Psoas muscle (tissue), 8 donors: ENCODE results near the gene EFHB. TPM values are rescaled to one million over a fixed set of nuclear protein-coding genes. Genes with fewer than 3 reads are reported as not detected.
"Not testable (repeated sequence)": the region's sequence is repeated elsewhere in the genome, so short reads cannot be mapped to it uniquely, and the experiment has no call there.

Source experiments
- ATAC-seq, 4 donors: fragments of 200-7000 bp; cut with Tn5 transposase; one replicate each; pipeline ENCODE4 v1.9.1; 2020; ENCODE audit warnings: moderate library complexity in 3 of 4, mild to moderate bottlenecking in 2 of 4
- DNase-seq, 2 donors: peaks; one replicate each; pipeline ENCODE4 v3.0.0-alpha.2; 2020
- H3K27ac ChIP-seq: fragments of 200-600 bp; one replicate; pipeline ENCODE4 v1.8.0; 2022
- H3K27me3 ChIP-seq, 3 donors: fragments of 200-600 bp in 1 of 3; one replicate each; pipeline versions ENCODE4 v1.6.1 to v1.8.0; 2013 to 2022; ENCODE audit warnings: low read length in 2 of 3, mild to moderate bottlenecking in 2 of 3, moderate library complexity in 1 of 3; ENCODE audit not compliant: insufficient read depth in 3 of 3
- H3K36me3 ChIP-seq, 2 donors: fragments of 200-600 bp in 1 of 2; one replicate each; pipeline versions ENCODE4 v1.6.1 to v1.8.0; 2013 to 2022; ENCODE audit warnings: low read depth in 1 of 2, mild to moderate bottlenecking in 1 of 2, moderate library complexity in 1 of 2; ENCODE audit not compliant: insufficient read depth in 1 of 2
- H3K4me1 ChIP-seq: fragments of 200-600 bp; one replicate; pipeline ENCODE4 v1.8.0; 2022
- H3K4me3 ChIP-seq: fragments of 200-600 bp; one replicate; pipeline ENCODE4 v1.8.0; 2022; ENCODE audit warnings: mild to moderate bottlenecking
- H3K9me3 ChIP-seq: fragments of 200-600 bp; one replicate; pipeline ENCODE4 v1.8.0; 2022
- WGBS, 3 donors: extraction: QIAGEN DNeasy Blood & Tissue Kit; methylation state at CpG; one replicate each; pipeline versions ENCODE4 v1.1.6 to v1.1.7; 2013; 5-methylcytosine and 5-hydroxymethylcytosine counted together
- intact Hi-C, 2 donors: fragments of 100-400 bp; cut with DNase I; formaldehyde crosslinking; loops; one replicate each; pipeline versions ENCODE4 v1.11.0 to v1.14.2; 2022
- polyA plus RNA-seq, 3 donors: library from polyadenylated mRNA; stranded (reverse); fragments of 200-250 nt; gene quantifications; one replicate each; pipeline ENCODE4 v1.2.3, GENCODE V29; 2013
- total RNA-seq, 4 donors: library from RNA; stranded (reverse); fragmentation: NEBNext Ultra II Directional in 2 of 4; extraction: Animal tissue kit (Norgen Biotek cat#: 25700) in 2 of 4; gene quantifications; one replicate each; pipeline versions ENCODE4 v1.2.1 to v1.2.4, GENCODE V29; 2021 to 2023
- TF ChIP-seq, protein P1 (sequence below): fragments of 200-600 bp; IDR thresholded peaks from one replicate; pipeline ENCODE4 v1.8.0; 2022; ENCODE audit warnings: antibody characterized with exemption
- donor health status: healthy with polysubstance abuse.
- donor health status: DM: no; HTN: no; CAD: no; lungs with moderate emphysema.
- donor health status: Bipolar disorder and iron deficiency.
- donor health status: healthy.
- donor health status: DM: yes; HTN: yes; CAD: no.
- donor health status: DM: no; HTN: no; CAD: no.
- donor health status: DM: no; HTN: no; CAD: no.
- donor health status: DM: yes; HTN: yes; CAD: no.

EFHB gene
- total and polyA plus RNA-seq, 7 donors = 0.07 to 0.43 (median 0.28) TPM; not detected in 3

DNA sequence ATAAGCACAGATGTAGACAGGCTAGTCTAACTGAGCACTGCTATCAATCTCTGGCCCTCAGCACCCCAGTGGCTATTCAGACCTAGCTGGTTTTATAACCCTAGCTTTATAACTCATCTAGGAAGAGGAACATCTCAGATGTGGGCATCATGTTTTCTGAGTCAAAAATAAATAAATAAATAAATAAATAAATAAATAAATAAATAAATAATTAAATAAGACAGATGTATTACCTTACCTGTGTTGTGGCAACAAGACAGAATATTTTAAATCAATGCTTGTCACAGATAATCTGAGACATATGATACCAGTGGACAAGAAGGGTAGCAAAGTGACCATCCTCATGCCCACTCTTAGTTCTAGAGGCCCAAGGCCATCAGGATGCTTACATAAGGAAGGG, 52.2 kb downstream of the EFHB start:
- ATAC-seq = no peak
- TF ChIP-seq, protein P1, sequence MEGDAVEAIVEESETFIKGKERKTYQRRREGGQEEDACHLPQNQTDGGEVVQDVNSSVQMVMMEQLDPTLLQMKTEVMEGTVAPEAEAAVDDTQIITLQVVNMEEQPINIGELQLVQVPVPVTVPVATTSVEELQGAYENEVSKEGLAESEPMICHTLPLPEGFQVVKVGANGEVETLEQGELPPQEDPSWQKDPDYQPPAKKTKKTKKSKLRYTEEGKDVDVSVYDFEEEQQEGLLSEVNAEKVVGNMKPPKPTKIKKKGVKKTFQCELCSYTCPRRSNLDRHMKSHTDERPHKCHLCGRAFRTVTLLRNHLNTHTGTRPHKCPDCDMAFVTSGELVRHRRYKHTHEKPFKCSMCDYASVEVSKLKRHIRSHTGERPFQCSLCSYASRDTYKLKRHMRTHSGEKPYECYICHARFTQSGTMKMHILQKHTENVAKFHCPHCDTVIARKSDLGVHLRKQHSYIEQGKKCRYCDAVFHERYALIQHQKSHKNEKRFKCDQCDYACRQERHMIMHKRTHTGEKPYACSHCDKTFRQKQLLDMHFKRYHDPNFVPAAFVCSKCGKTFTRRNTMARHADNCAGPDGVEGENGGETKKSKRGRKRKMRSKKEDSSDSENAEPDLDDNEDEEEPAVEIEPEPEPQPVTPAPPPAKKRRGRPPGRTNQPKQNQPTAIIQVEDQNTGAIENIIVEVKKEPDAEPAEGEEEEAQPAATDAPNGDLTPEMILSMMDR = no peak
- H3K36me3 ChIP-seq = no peaks in the 10 kb centered on the region
- H3K4me3 ChIP-seq = no peak overlapping the region
- no peak overlapping the region for H3K27ac ChIP-seq
- DNase-seq = no peak
- no peaks in the 10 kb centered on the region for H3K27me3 ChIP-seq
- intact Hi-C loops = no loop called here
- no peaks in the 10 kb centered on the region for H3K9me3 ChIP-seq
- no peaks in the 10 kb centered on the region for H3K4me1 ChIP-seq

DNA sequence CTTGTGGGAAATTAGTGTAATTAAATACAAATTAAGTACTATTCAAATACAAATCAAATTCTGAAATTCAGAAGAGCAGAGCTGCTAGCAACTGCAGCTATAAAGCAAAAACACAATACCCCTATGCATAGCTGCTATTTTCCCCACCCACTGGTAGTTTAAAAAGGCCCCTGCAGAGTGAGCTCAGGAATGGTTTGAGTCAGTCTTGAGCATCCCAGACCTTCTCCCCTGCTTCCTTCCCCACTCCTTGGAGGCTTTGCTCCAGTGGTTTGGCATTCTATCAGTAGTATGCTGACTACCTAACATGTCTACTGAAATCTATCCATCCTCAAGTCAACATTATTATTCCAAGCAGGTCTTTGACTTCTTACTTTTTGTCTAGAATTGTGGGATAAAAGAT, 53.0 kb downstream of the EFHB start:
- Histone ChIP-seq H3K36me3 (no peaks in the 10 kb centered on the region), H3K27me3 (no peaks in the 10 kb centered on the region), H3K4me3 (no peak overlapping the region), H3K4me1 (no peaks in the 10 kb centered on the region), H3K9me3 (no peaks in the 10 kb centered on the region), H3K27ac (no peak overlapping the region)
- intact Hi-C loops = no loop called here
- TF ChIP-seq, protein P1 = no peak
- DNase-seq (no peak), ATAC-seq (no peak)

DNA sequence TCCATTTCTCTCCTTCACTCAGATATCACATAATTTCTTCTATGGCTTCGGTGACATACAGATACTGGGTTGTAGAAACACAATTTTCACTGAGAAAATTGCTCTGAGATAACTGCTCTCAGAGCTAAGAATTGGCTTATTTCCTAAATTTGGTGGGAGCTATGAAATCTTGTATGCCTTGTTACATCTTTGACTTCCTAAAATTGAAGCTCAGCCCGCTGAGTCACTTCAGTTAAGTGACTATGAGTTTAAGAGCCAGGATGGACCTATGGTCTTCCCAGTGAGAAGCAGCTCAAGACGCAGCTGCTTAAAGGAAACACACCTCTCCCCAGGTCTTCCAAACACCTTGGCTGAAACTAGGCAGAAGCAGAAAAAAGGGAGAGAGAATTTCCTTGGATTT, 56.4 kb downstream of the EFHB start:
- no peaks in the 10 kb centered on the region for H3K9me3 ChIP-seq
- no peak for DNase-seq
- no peak for ATAC-seq
- no peaks in the 10 kb centered on the region for H3K27me3 ChIP-seq
- no peak overlapping the region for H3K27ac ChIP-seq
- no peaks in the 10 kb centered on the region for H3K4me1 ChIP-seq
- H3K4me3 ChIP-seq = no peak overlapping the region
- H3K36me3 ChIP-seq = no peaks in the 10 kb centered on the region
- 62 to 78% (median 76%) methylated on average over 3 of the region's 3 CpGs for WGBS, 3 donors
- intact Hi-C loops = no loop called here
- TF ChIP-seq, protein P1 = no peak

DNA sequence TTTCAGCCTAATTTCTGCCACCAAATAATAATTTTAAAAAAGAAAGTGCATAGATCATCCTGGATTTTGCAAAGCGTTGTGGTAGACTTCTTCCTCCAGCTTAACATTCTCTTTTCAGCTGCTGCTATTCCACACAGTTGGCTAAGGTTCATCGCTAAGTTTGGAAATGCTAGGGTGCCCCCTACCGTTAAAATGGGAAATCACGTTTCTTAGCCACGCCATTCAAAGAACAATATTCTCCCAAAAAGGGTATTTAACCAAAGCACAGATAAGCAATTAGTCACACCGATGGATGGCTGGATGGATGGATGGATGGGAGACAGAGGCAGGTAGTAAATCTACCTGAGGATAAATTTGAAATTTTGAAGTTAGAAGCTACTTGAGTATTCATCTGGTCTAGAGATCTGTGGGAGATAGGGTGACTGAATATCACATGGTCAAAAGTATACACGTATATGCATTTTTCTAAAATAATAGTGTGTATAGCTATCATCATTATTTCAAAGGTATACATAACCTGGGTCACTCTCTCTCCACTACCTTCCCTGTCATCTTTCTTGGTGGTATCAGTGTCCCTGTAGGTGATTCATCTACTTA, 67.2 kb downstream of the EFHB start:
- no peak for DNase-seq
- Histone ChIP-seq H3K4me1 (no peaks in the 10 kb centered on the region), H3K27me3 (no peaks in the 10 kb centered on the region), H3K9me3 (no peaks in the 10 kb centered on the region), H3K27ac (no peak overlapping the region), H3K4me3 (no peak overlapping the region), H3K36me3 (no peaks in the 10 kb centered on the region)
- WGBS, 3 donors = 5 to 7% (median 6%) methylated on average over 7 of the region's 7 CpGs
- peak in 2 of 4 donors; percentile 55 to 71 for ATAC-seq
- TF ChIP-seq, protein P1 = peak; percentile 75
- intact Hi-C loops = loop anchor here (5.0 to 10.0 kb wide), 4 partner anchors 520 to 1020 kb away; no protein-coding TSS in a partner anchor

DNA sequence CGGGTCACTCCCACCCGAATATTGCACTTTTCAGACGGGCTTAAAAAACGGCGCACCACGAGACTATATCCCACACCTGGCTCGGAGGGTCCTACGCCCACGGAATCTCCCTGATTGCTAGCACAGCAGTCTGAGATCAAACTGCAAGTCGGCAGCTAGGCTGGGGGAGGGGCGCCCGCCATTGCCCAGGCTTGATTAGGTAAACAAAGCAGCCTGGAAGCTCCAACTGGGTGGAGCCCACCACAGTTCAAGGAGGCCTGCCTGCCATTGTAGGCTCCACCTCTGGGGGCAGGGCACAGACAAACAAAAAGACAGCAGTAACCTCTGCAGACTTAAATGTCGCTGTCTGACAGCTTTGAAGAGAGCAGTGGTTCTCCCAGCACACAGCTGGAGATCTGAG, 78.7 kb downstream of the EFHB start:
- H3K9me3 ChIP-seq, H3K27me3 ChIP-seq, H3K27ac ChIP-seq, H3K4me1 ChIP-seq, intact Hi-C loops, DNase-seq, H3K36me3 ChIP-seq, ATAC-seq, H3K4me3 ChIP-seq: not testable (repeated sequence)
- WGBS, 3 donors = 77 to 82% (median 80%) methylated on average over 9 to 13 of the region's 13 CpGs

DNA sequence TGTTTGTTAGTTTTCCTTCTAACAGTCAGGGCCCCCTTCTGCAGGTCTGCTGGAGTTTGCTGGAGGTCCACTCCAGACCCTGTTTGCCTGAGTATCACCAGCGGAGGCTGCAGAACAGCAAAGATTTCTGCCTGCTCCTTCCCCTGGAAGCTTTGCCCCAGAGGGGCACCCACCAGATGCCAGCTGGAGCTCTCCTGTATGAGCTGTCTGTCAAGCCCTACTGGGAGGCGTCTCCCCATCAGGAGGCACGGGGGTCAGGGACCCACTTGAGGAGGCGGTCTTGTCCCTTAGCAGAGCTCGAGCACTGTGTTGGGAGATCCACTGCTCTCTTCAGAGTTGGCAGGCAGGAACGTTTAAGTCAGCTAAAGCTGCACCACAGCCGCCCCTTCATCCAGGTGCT, 87.4 kb downstream of the EFHB start:
- H3K36me3 ChIP-seq, H3K4me1 ChIP-seq, DNase-seq, H3K27ac ChIP-seq, ATAC-seq, H3K4me3 ChIP-seq, intact Hi-C loops, H3K27me3 ChIP-seq: not testable (repeated sequence)
- H3K9me3 ChIP-seq = peaks cover 14% of the 10 kb centered on the region
- 75 to 82% (median 81%) methylated on average over 7 of the region's 7 CpGs for WGBS, 3 donors
